Measurements from ENCODE around the gene SPSB4. TPM values are rescaled to one million over a fixed set of nuclear protein-coding genes. Genes with fewer than 3 reads are reported as not detected.

The SPSB4 gene
- total and polyA plus RNA-seq, 4 donors, result 0.19 to 1.9 (median 0.87) TPM

DNA sequence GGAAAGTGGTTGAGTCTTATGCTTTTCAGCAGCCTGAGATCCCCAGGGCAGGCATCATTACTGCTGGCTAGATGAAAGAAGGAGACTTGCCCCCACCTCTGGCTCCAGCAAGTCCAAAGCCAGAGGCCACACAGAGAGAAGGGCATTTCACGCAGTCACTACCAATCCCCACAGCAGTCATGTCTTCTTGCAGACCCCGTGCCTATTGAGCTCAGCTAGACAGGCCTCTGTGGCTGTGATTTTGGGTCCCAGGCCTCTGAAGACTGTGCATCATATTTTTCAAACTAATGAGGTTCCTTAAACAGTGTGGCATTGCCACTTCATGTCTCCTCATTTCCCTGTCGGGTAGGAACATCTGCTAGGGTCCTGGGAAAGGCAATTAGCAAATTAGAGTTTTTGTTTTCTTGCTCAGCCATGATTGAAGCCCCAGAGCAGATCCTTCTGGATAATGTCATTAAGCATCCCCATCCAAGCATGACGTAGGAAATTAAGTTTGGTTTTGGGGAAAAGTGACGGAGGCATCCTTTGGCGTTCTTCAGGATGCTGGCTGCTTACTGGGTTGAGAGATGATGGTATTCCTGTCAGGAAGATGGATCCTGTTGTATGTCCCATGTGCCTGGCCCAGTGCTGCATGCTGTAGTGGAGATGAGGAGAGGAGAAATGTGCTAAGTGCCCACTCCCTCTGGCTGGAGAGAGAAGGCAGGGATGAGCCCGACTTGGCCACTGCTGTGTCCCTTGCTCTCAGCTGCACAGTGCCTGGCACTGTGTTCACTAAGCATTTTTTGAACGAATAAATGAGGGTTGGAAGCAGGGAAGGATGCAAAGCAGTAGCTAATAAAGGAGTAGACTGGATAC is 7.0 kb downstream of the SPSB4 start:
- TF ChIP-seq SP1 (IDR thresholded peaks at IDR 0.05) (no peak), JUND (IDR thresholded peaks at IDR 0.05) (no peak), GABPA (IDR thresholded peaks at IDR 0.05 in 1 of 2, conservative IDR thresholded peaks at IDR 0.05 in 1 of 2) (no peak), FOXA2 (IDR thresholded peaks at IDR 0.05) (no peak), TAF1 (conservative IDR thresholded peaks at IDR 0.05) (no peak), YY1 (IDR thresholded peaks at IDR 0.05) (no peak), NR2F2 (IDR thresholded peaks at IDR 0.05) (no peak)
- TF ChIP-seq, protein P1, sequence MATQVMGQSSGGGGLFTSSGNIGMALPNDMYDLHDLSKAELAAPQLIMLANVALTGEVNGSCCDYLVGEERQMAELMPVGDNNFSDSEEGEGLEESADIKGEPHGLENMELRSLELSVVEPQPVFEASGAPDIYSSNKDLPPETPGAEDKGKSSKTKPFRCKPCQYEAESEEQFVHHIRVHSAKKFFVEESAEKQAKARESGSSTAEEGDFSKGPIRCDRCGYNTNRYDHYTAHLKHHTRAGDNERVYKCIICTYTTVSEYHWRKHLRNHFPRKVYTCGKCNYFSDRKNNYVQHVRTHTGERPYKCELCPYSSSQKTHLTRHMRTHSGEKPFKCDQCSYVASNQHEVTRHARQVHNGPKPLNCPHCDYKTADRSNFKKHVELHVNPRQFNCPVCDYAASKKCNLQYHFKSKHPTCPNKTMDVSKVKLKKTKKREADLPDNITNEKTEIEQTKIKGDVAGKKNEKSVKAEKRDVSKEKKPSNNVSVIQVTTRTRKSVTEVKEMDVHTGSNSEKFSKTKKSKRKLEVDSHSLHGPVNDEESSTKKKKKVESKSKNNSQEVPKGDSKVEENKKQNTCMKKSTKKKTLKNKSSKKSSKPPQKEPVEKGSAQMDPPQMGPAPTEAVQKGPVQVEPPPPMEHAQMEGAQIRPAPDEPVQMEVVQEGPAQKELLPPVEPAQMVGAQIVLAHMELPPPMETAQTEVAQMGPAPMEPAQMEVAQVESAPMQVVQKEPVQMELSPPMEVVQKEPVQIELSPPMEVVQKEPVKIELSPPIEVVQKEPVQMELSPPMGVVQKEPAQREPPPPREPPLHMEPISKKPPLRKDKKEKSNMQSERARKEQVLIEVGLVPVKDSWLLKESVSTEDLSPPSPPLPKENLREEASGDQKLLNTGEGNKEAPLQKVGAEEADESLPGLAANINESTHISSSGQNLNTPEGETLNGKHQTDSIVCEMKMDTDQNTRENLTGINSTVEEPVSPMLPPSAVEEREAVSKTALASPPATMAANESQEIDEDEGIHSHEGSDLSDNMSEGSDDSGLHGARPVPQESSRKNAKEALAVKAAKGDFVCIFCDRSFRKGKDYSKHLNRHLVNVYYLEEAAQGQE (IDR thresholded peaks at IDR 0.05), result no peak
- WGBS, result 85% methylated on average over 8 of the region's 8 CpGs
- H3K9ac ChIP-seq (ENCODE audit: low read depth in 1 of 2, low read length in 2 of 2), result no peak overlapping the region
- H3K27me3 ChIP-seq (ENCODE audit: control insufficient read depth in 4 of 4, insufficient read depth in 4 of 4, low read length in 3 of 4), result peaks cover 0 to 8% (median 0%) of the 10 kb centered on the region in 4 donors
- DNase-seq (ENCODE audit: low spot score), result peak; percentile 21
- H3K4me3 ChIP-seq (ENCODE audit: low read depth in 1 of 3, low read length in 3 of 3), result no peak overlapping the region
- no peaks in the 10 kb centered on the region for H3K36me3 ChIP-seq (ENCODE audit: control insufficient read depth in 4 of 4, insufficient read depth in 3 of 4, low read depth in 1 of 4, low read length in 3 of 4)
- H3K27ac ChIP-seq (ENCODE audit: low read depth in 1 of 2, low read length in 2 of 2), result no peak overlapping the region
- H3K4me1 ChIP-seq (ENCODE audit: control insufficient read depth in 4 of 4, insufficient read depth in 4 of 4, low read length in 3 of 4), result no peaks in the 10 kb centered on the region
- no peaks in the 10 kb centered on the region for H3K9me3 ChIP-seq (ENCODE audit: control insufficient read depth in 4 of 4, low read length in 3 of 4)

DNA sequence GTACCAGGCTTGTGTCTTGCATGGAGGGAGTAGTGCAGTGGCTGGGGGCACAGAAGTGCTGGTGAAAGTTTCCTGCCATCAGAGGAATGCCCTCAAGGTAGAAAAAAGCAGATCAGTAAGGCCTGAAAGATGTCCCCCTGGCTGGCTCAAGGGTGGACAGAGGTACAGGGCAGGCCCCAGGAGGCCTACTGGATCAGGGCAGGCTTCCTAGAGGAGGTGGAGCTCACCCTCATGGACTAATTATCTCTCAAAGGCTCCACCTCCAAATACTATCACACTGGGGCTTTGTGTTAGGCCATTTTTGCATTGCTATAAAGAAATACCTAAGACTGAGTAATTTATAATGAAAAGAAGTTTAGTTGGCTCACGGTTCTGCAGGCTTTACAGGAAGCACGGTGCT is 7.8 kb downstream of the SPSB4 start:
- H3K27ac ChIP-seq (ENCODE audit: low read depth in 1 of 2, low read length in 2 of 2), result no peak overlapping the region
- no peak for DNase-seq (ENCODE audit: low spot score)

More for the DNA sequence above, 7.8 kb downstream of the SPSB4 start:
- peaks cover 0 to 4% (median 0%) of the 10 kb centered on the region in 4 donors for H3K27me3 ChIP-seq (ENCODE audit: control insufficient read depth in 4 of 4, insufficient read depth in 4 of 4, low read length in 3 of 4)
- 86% methylated on average over 2 of the region's 2 CpGs for WGBS
- H3K9ac ChIP-seq (ENCODE audit: low read depth in 1 of 2, low read length in 2 of 2), result no peak overlapping the region
- H3K36me3 ChIP-seq (ENCODE audit: control insufficient read depth in 4 of 4, insufficient read depth in 3 of 4, low read depth in 1 of 4, low read length in 3 of 4), result no peaks in the 10 kb centered on the region
- no peaks in the 10 kb centered on the region for H3K9me3 ChIP-seq (ENCODE audit: control insufficient read depth in 4 of 4, low read length in 3 of 4)
- TF ChIP-seq RXRA (IDR thresholded peaks at IDR 0.05) (no peak), HNF4A (conservative IDR thresholded peaks at IDR 0.05) (no peak), SP1 (IDR thresholded peaks at IDR 0.05) (no peak), FOXA1 (IDR thresholded peaks at IDR 0.05) (no peak), RAD21 (IDR thresholded peaks at IDR 0.05) (no peak), HNF4G (IDR thresholded peaks at IDR 0.05) (no peak), FOXA2 (IDR thresholded peaks at IDR 0.05) (no peak)
- TF ChIP-seq, protein P2, sequence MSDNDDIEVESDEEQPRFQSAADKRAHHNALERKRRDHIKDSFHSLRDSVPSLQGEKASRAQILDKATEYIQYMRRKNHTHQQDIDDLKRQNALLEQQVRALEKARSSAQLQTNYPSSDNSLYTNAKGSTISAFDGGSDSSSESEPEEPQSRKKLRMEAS (IDR thresholded peaks at IDR 0.05), result no peak
- TF ChIP-seq, protein P1 (IDR thresholded peaks at IDR 0.05), result no peak
- TF ChIP-seq, protein P3, sequence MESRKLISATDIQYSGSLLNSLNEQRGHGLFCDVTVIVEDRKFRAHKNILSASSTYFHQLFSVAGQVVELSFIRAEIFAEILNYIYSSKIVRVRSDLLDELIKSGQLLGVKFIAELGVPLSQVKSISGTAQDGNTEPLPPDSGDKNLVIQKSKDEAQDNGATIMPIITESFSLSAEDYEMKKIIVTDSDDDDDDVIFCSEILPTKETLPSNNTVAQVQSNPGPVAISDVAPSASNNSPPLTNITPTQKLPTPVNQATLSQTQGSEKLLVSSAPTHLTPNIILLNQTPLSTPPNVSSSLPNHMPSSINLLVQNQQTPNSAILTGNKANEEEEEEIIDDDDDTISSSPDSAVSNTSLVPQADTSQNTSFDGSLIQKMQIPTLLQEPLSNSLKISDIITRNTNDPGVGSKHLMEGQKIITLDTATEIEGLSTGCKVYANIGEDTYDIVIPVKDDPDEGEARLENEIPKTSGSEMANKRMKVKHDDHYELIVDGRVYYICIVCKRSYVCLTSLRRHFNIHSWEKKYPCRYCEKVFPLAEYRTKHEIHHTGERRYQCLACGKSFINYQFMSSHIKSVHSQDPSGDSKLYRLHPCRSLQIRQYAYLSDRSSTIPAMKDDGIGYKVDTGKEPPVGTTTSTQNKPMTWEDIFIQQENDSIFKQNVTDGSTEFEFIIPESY (IDR thresholded peaks at IDR 0.05), result no peak
- H3K4me3 ChIP-seq (ENCODE audit: low read depth in 1 of 3, low read length in 3 of 3), result no peak overlapping the region
- no peaks in the 10 kb centered on the region for H3K4me1 ChIP-seq (ENCODE audit: control insufficient read depth in 4 of 4, insufficient read depth in 4 of 4, low read length in 3 of 4)

Data from liver (tissue), 9 donors.